Uterus (tissue), 2 donors: ENCODE data around the gene ECHS1.

Experiments
- CTCF ChIP-seq, 4 experiments: fragments of 200-600 bp in 2 of 4; fragments of 450-650 bp in 2 of 4; sonication (generic) in 2 of 4; IDR thresholded peaks; one replicate each; pipeline ENCODE4 v1.5.1; 2016 to 2019; ENCODE audit warnings: antibody characterized with exemption in 4 of 4, mild to moderate bottlenecking in 2 of 4, moderate library complexity in 1 of 4
- POLR2A ChIP-seq, 2 donors: fragments of 450-650 bp; IDR thresholded peaks; one replicate each; pipeline ENCODE4 v1.6.1; 2016; ENCODE audit warnings: antibody characterized with exemption in 2 of 2, mild to moderate bottlenecking in 1 of 2, moderate library complexity in 1 of 2

- TF ChIP-seq CTCF (IDR thresholded peaks at IDR 0.05) (no peak), POLR2A (IDR thresholded peaks at IDR 0.05) (no peak)
These were observed 17.9 kb downstream of the ECHS1 start for GRCh38 chr10:133355266-133355665.
